ENCODE results near the gene GM2A. TPM values are rescaled to one million over a fixed set of nuclear protein-coding genes. Genes with fewer than 3 reads are reported as not detected.

The GM2A gene
- total RNA-seq, 1 donor from 2014 or later = 51.3 TPM

DNA sequence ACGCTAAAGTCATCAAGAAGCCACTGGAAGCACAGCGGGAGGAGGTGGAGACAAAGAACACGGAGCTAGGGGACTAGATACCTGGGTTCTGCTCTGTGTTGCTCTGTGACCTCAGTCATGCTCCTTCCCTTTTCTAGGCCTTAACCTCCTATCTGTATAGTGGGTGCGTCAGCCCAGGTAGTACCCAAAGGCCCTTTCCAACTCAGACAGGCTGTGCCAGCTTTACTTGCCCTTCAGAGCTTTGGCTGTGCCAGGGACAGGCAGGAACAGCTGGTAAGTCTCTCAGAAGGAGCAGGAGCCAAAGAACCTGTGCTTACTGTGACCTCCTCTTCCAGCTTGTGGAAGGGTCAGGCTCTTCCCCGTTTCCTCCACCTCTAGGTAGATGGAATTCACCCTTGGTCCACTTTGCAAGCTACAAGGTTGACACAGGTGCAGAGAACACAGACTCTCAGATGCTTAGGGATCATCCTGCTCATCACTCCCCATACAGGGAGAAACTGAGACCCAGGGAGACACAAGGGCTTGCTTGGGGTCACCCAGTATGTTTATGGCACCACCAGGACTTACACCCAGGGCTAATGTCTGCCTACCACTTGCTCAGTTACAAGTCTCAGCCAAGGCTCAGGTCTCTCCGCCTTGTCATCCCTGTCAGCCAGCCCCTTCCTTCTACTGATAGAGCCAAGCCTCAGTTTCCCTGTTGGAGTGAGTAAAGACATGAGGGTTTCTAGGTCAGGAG lies 30.8 kb upstream of the GM2A start:
- Mint-ChIP-seq H3K36me3 (ENCODE audit: low read depth) (peaks cover 48% of the 10 kb centered on the region), H3K9me3 (no peaks in the 10 kb centered on the region), H3K27ac (peak overlapping the region; percentile 93), H3K4me3 (peak overlapping the region; percentile 91), H3K27me3 (no peaks in the 10 kb centered on the region), H3K4me1 (peaks cover 77% of the 10 kb centered on the region)
- intact Hi-C loops (cut with micrococcal nuclease) = no loop called here
- POLR2A ChIA-PET = interaction anchor here (1.0 to 7.0 kb wide), 17 partner anchors 10 to 773 kb away, joined by 3 to 222 read pairs (median 11); partner anchors contain the start of genes GM2A, RPS14 and TNIP1
- CTCF ChIA-PET = interaction anchor here (1.2 to 3.5 kb wide), 8 partner anchors 8 to 96 kb away, joined by 5 to 24 read pairs (median 11); no protein-coding TSS in a partner anchor
- peak; percentile 19 for ATAC-seq (ENCODE audit: low read depth)
- TF ChIP-seq, protein P1, sequence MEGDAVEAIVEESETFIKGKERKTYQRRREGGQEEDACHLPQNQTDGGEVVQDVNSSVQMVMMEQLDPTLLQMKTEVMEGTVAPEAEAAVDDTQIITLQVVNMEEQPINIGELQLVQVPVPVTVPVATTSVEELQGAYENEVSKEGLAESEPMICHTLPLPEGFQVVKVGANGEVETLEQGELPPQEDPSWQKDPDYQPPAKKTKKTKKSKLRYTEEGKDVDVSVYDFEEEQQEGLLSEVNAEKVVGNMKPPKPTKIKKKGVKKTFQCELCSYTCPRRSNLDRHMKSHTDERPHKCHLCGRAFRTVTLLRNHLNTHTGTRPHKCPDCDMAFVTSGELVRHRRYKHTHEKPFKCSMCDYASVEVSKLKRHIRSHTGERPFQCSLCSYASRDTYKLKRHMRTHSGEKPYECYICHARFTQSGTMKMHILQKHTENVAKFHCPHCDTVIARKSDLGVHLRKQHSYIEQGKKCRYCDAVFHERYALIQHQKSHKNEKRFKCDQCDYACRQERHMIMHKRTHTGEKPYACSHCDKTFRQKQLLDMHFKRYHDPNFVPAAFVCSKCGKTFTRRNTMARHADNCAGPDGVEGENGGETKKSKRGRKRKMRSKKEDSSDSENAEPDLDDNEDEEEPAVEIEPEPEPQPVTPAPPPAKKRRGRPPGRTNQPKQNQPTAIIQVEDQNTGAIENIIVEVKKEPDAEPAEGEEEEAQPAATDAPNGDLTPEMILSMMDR (IDR thresholded peaks at IDR 0.05) = no peak
- no peak for DNase-seq

DNA sequence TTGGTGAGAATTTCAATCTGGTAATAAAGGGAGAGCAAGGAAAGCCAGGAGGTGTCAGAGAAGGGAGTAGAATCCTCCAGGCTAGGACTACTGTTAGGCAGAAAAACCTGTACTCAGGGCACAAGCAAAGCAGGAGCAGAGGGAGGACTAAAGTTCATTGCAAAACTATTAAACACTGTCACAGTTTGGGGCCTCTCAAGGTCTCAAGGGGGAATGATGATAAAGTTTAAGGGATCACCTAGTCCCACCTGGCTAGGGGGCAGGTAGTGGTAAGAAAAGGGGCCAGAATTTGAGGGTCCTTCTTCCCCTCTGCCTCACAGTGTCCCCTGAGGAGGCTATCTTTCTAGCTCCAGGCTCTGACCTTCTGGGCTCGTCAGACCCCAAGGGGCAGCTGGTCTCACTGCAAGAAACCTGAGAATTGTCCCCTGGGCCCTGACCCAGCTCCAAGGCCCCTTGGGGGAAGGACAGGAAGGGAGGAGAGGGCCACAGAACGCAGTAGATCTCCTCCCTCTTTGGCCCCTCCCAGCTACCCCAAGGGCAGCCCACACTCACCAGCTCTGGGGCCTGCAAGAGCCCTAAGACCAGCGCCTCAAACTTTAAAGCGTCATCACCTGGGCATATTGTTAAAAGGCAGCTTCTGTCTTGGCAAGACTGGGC lies 30.1 kb upstream of the GM2A start:
- POLR2A ChIA-PET = interaction anchor here (0.8 to 7.0 kb wide), 19 partner anchors 11 to 774 kb away, joined by 3 to 222 read pairs (median 11); partner anchors contain the start of genes ANXA6, GM2A, RPS14 and TNIP1
- intact Hi-C loops (cut with micrococcal nuclease) = loop anchor here (1.0 kb wide), 1 partner anchor 9 kb away; no protein-coding TSS in a partner anchor
- CTCF ChIA-PET = interaction anchor here (0.9 to 3.5 kb wide), 8 partner anchors 8 to 107 kb away, joined by 4 to 24 read pairs (median 11); no protein-coding TSS in a partner anchor
- H3K27me3 Mint-ChIP-seq = no peaks in the 10 kb centered on the region
- H3K4me1 Mint-ChIP-seq = peaks cover 77% of the 10 kb centered on the region
- H3K4me3 Mint-ChIP-seq = peak overlapping the region; percentile 91
- ATAC-seq (ENCODE audit: low read depth) = peak; percentile 59
- TF ChIP-seq, protein P1 (IDR thresholded peaks at IDR 0.05) = no peak
- peaks cover 41% of the 10 kb centered on the region for H3K36me3 Mint-ChIP-seq (ENCODE audit: low read depth)
- H3K27ac Mint-ChIP-seq = peak overlapping the region; percentile 93
- no peak for DNase-seq
- no peaks in the 10 kb centered on the region for H3K9me3 Mint-ChIP-seq

DNA sequence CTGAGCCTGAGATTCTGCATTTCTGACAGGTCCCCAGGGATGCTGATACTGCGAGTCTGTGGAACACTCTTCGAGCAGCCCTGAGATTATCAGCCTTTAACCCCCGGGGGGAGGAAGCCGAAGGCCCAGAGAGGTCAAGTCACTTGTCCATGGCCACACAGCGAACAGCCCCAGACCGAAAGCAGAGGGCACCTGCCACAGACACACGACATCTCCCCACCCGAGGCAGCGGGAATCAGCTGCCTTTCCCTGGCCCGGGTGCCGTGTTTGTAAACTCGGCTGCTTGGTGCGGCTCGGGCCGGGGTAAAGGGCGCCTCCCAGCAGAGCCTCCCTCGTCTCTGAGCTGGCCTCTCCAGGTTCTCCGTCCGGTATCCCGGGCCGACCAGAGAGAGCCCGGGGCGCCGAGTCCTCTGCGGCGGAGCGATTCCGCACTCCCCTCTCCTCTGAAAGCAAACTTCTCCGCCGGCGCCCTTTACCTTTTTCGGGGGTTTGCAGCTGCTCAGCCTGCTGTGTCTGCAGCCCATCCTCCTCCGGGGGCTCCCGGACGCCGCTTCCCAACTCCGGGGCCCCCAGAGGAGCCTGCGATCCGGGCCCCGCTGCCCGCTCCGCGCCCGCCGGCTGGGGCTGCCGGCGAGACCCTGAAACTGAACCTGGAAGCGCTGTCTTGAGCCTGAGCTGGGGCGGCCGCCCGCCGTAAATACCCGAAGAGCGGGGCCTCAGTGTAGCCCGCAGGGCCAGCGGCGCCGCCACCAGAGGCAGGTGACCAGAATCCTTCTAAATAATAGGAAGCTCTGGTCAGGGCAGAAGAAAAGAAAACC lies 29.3 kb upstream of the GM2A start, which contains the start of gene CCDC69:
TSS of gene CCDC69 (minus strand) at position 646 of the 818 bp plus-strand sequence. CDS start at position 524, 122 bp downstream.
- POLR2A ChIA-PET = interaction anchor here (0.6 to 7.0 kb wide), 28 partner anchors 11 to 774 kb away, joined by 3 to 222 read pairs (median 5); partner anchors contain the start of genes ANXA6, GM2A, RPS14 and TNIP1
- Mint-ChIP-seq H3K4me1 (peaks cover 73% of the 10 kb centered on the region), H3K27ac (peak within 1 kb of the TSS; percentile 93), H3K4me3 (peak within 1 kb of the TSS; percentile 91), H3K27me3 (no peaks in the 10 kb centered on the region), H3K36me3 (ENCODE audit: low read depth) (peaks cover 34% of the 10 kb centered on the region), H3K9me3 (no peaks in the 10 kb centered on the region)
- TF ChIP-seq, protein P1 (IDR thresholded peaks at IDR 0.05) = no peak
- CTCF ChIA-PET = interaction anchor here (0.9 to 3.5 kb wide), 9 partner anchors 9 to 108 kb away, joined by 3 to 24 read pairs (median 11); no protein-coding TSS in a partner anchor
- intact Hi-C loops (cut with micrococcal nuclease) = loop anchor here (1.0 to 2.0 kb wide), 5 partner anchors 9 to 27 kb away; no protein-coding TSS in a partner anchor
- peak; percentile 51 for ATAC-seq (ENCODE audit: low read depth)
- DNase-seq = peak; percentile 56

DNA sequence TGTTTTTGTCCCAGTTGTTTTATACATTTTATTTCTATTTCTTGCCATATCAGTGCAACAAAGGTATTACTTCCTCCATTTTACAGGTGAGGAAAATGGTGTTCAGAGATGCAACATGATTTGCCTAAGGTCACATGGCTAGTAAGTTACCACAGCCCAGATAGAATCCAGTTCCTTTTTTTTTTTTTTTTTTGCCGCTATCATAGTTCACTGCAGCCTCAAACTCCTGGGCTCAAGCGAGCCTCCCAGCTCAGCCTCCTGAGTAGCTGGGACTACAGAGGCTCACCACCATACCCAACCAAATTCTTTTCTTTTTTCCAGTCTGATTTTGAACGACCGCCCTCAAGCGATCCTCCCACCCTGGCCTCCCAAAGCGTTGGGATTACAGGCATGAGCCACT lies 28.6 kb upstream of the GM2A start:
- Mint-ChIP-seq H3K4me3 (peak overlapping the region; percentile 91), H3K27me3 (no peaks in the 10 kb centered on the region), H3K4me1 (peaks cover 72% of the 10 kb centered on the region), H3K36me3 (ENCODE audit: low read depth) (peaks cover 30% of the 10 kb centered on the region), H3K27ac (peak overlapping the region; percentile 93), H3K9me3 (no peaks in the 10 kb centered on the region)
- POLR2A ChIA-PET = interaction anchor here (0.6 to 7.0 kb wide), 24 partner anchors 10 to 353 kb away, joined by 3 to 222 read pairs (median 6); partner anchors contain the start of genes GM2A and TNIP1
- DNase-seq (no peak), ATAC-seq (ENCODE audit: low read depth) (peak; percentile 54)
- intact Hi-C loops (cut with micrococcal nuclease) = loop anchor here (1.0 to 2.0 kb wide), 4 partner anchors 10 to 28 kb away; no protein-coding TSS in a partner anchor
- CTCF ChIA-PET = interaction anchor here (1.0 to 3.5 kb wide), 7 partner anchors 10 to 59 kb away, joined by 3 to 24 read pairs (median 11); no protein-coding TSS in a partner anchor
- TF ChIP-seq, protein P1 (IDR thresholded peaks at IDR 0.05) = no peak

Data from activated B cell treated with CpG ODN at 0.5 μM for 24 hours (primary cell).